ENCODE measurements around the gene CDH3. TPM values are rescaled to one million over a fixed set of nuclear protein-coding genes. Genes with fewer than 3 reads are reported as not detected.

The CDH3 gene
- total RNA-seq, 1 donor, result 2.2 TPM

- TF ChIP-seq CTCF (IDR thresholded peaks at IDR 0.05; ENCODE audit: insufficient read depth, low read depth, low read length), result no peak
- no peak for DNase-seq (ENCODE audit: low read depth)
Observed at GRCh38 chr16:68617734-68618133, 27.4 kb upstream of the CDH3 start.

GRCh38 chr16:68626557-68626956 lies 18.6 kb upstream of the CDH3 start:
- H3K4me3 ChIP-seq (ENCODE audit: low read depth, low read length), result no peak overlapping the region
- no peak for TF ChIP-seq CTCF (IDR thresholded peaks at IDR 0.05; ENCODE audit: insufficient read depth, low read depth, low read length)
- no peak for DNase-seq (ENCODE audit: low read depth)

More at GRCh38 chr16:68617734-68618133, 27.4 kb upstream of the CDH3 start:
- no peak overlapping the region for H3K4me3 ChIP-seq (ENCODE audit: low read depth, low read length)

- DNase-seq (ENCODE audit: low read depth), result no peak
- no peak overlapping the region for H3K4me3 ChIP-seq (ENCODE audit: low read depth, low read length)
- no peak for TF ChIP-seq CTCF (IDR thresholded peaks at IDR 0.05; ENCODE audit: insufficient read depth, low read depth, low read length)
Observed at GRCh38 chr16:68627951-68628425, 17.1 kb upstream of the CDH3 start.

GRCh38 chr16:68629351-68629910 lies 15.7 kb upstream of the CDH3 start:
- no peak for DNase-seq (ENCODE audit: low read depth)
- no peak overlapping the region for H3K4me3 ChIP-seq (ENCODE audit: low read depth, low read length)
- TF ChIP-seq CTCF (IDR thresholded peaks at IDR 0.05; ENCODE audit: insufficient read depth, low read depth, low read length), result no peak

GRCh38 chr16:68636064-68636560 lies 9.0 kb upstream of the CDH3 start:
- H3K4me3 ChIP-seq (ENCODE audit: low read depth, low read length), result no peak overlapping the region
- TF ChIP-seq CTCF (IDR thresholded peaks at IDR 0.05; ENCODE audit: insufficient read depth, low read depth, low read length), result no peak
- DNase-seq (ENCODE audit: low read depth), result no peak

- DNase-seq (ENCODE audit: low read depth), result no peak
- TF ChIP-seq CTCF (IDR thresholded peaks at IDR 0.05; ENCODE audit: insufficient read depth, low read depth, low read length), result no peak
- no peak overlapping the region for H3K4me3 ChIP-seq (ENCODE audit: low read depth, low read length)
Observed at GRCh38 chr16:68636818-68637217, 8.3 kb upstream of the CDH3 start.

GRCh38 chr16:68640972-68641371 lies 4.1 kb upstream of the CDH3 start:
- no peak for TF ChIP-seq CTCF (IDR thresholded peaks at IDR 0.05; ENCODE audit: insufficient read depth, low read depth, low read length)
- no peak overlapping the region for H3K4me3 ChIP-seq (ENCODE audit: low read depth, low read length)
- no peak for DNase-seq (ENCODE audit: low read depth)

Data from fibroblast of villous mesenchyme (primary cell).